Endothelial cell of umbilical vein (primary cell): ENCODE measurements around the gene RGS17. TPM values are rescaled to one million over a fixed set of nuclear protein-coding genes. Genes with fewer than 3 reads are reported as not detected.

Experiments
- BruUV-seq: library from RNA; stranded (reverse); fragments of 400-500 nt; replicated peaks from 2 replicates; lab custom pipeline; 2021; lab: Mats Ljungman, UMichigan
- CTCF ChIA-PET: fragments of 300-600, 350-600 bp; sonication (Branson Sonifier 250); formaldehyde crosslinking; loops from one replicate; lab custom pipeline; 2021; ENCODE audit warnings: antibody characterized with exemption, inconsistent platforms; lab: Charles Lee
- POLR2A ChIA-PET: fragments of 300-600, 350-600 bp; sonication (Branson Sonifier 250); formaldehyde crosslinking; loops from one replicate; lab custom pipeline; 2021; ENCODE audit warnings: antibody characterized with exemption, inconsistent platforms; lab: Charles Lee
- DNase-seq: peaks from one replicate; pipeline ENCODE4 v3.0.0-alpha.2; 2011; ENCODE audit warnings: low read depth, low spot score
- FAIRE-seq: peaks from 2 replicates; lab custom pipeline; 2011; peaks lifted over from hg19 to GRCh38; lab: Jason Lieb, UNC
- H2AFZ ChIP-seq: 2 replicates; pipeline ENCODE4 v1.6.0; 2012; ENCODE audit warnings: low read depth, low read length, control low read depth, inconsistent platforms
- H3K27ac ChIP-seq: 2 replicates; pipeline ENCODE4 v1.5.1; 2011; ENCODE audit warnings: low read depth, mild to moderate bottlenecking, control low read depth, low read length, moderate library complexity; ENCODE audit not compliant: insufficient read depth
- H3K27me3 ChIP-seq, 2 experiments: 2 replicates each; pipeline versions ENCODE4 v1.6.0 to v1.6.1; 2011; ENCODE audit warnings: low read length in 2 of 2, mixed read lengths in 1 of 2; ENCODE audit not compliant: control insufficient read depth in 2 of 2, insufficient read depth in 2 of 2
- H3K36me3 ChIP-seq, 2 experiments: 2 replicates in 1 of 2; 3 replicates in 1 of 2; pipeline ENCODE4 v1.5.1; 2011; ENCODE audit warnings: low read length in 2 of 2, mild to moderate bottlenecking in 1 of 2, moderate library complexity in 1 of 2; ENCODE audit not compliant: control insufficient read depth in 2 of 2, insufficient read depth in 2 of 2; ENCODE audit errors: extremely low read depth in 1 of 2
- H3K4me1 ChIP-seq: 3 replicates; pipeline ENCODE4 v1.5.1; 2011; ENCODE audit warnings: mild to moderate bottlenecking, low read length; ENCODE audit not compliant: control insufficient read depth, insufficient read depth; ENCODE audit errors: extremely low read depth
- H3K4me2 ChIP-seq: 2 replicates; pipeline ENCODE4 v1.6.1; 2011; ENCODE audit warnings: low read length, control low read depth, mixed read lengths; ENCODE audit not compliant: insufficient read depth
- H3K4me3 ChIP-seq, 3 experiments: fragments of 200-600 bp in 1 of 3; sonication (generic), shearing (Covaris generic) in 1 of 3; replicated peaks in 1 of 3; 2 replicates each; pipeline ENCODE4 v1.5.1; 2011 to 2016; ENCODE audit warnings: control low read depth in 3 of 3, low read length in 3 of 3, mild to moderate bottlenecking in 2 of 3, inconsistent platforms in 1 of 3, low read depth in 1 of 3, moderate library complexity in 1 of 3; ENCODE audit not compliant: insufficient read depth in 1 of 3
- H3K79me2 ChIP-seq: 2 replicates; pipeline ENCODE4 v1.6.0; 2012; ENCODE audit warnings: low read length, inconsistent platforms; ENCODE audit not compliant: control insufficient read depth, insufficient read depth
- H3K9ac ChIP-seq: replicated peaks from 2 replicates; pipeline ENCODE3; 2011; ENCODE audit warnings: low read length, control low read depth; ENCODE audit not compliant: insufficient read depth; ENCODE audit errors: extremely low read depth
- H3K9me1 ChIP-seq: replicated peaks from 3 replicates; pipeline ENCODE4 v1.6.0; 2011; ENCODE audit warnings: mild to moderate bottlenecking, low read length; ENCODE audit not compliant: control insufficient read depth, insufficient read depth; ENCODE audit errors: extremely low read depth
- H3K9me3 ChIP-seq: replicated peaks from 2 replicates; pipeline ENCODE4 v1.5.1; 2012; ENCODE audit warnings: low read length, inconsistent platforms; ENCODE audit not compliant: control insufficient read depth, insufficient read depth
- H4K20me1 ChIP-seq: replicated peaks from 2 replicates; pipeline ENCODE3; 2011; ENCODE audit warnings: mild to moderate bottlenecking, low read length; ENCODE audit not compliant: control insufficient read depth, insufficient read depth; ENCODE audit errors: extremely low read depth
- CTCF ChIP-seq, 2 donors: IDR thresholded peaks; 1 replicate in 1 of 2; 2 replicates in 1 of 2; pipeline ENCODE4 v1.5.1; 2011; ENCODE audit warnings: low read length in 2 of 2, mild to moderate bottlenecking in 2 of 2, moderate library complexity in 2 of 2, control low read depth in 1 of 2, inconsistent platforms in 1 of 2, low read depth in 1 of 2; ENCODE audit not compliant: insufficient read depth in 1 of 2; ENCODE audit errors: extremely low read depth in 1 of 2
- EZH2 ChIP-seq: IDR thresholded peaks from 2 replicates; pipeline ENCODE4 v1.6.1; 2012; ENCODE audit warnings: borderline replicate concordance, low read depth, mild to moderate bottlenecking, moderate library complexity, low read length, inconsistent platforms; ENCODE audit not compliant: severe bottlenecking
- GATA2 ChIP-seq: IDR thresholded peaks from 2 replicates; pipeline ENCODE4 v1.7.0; 2011; ENCODE audit warnings: low read depth, mild to moderate bottlenecking, moderate library complexity, mixed read lengths, low read length; ENCODE audit not compliant: insufficient read length, insufficient read depth
- JUN ChIP-seq: IDR thresholded peaks from 2 replicates; pipeline ENCODE4 v1.6.1; 2011; ENCODE audit warnings: borderline replicate concordance, low read depth; ENCODE audit not compliant: insufficient read length, insufficient read depth
- MAX ChIP-seq: IDR thresholded peaks from 2 replicates; pipeline ENCODE4 v1.6.1; 2011; ENCODE audit not compliant: insufficient read depth, insufficient read length
- MYC ChIP-seq: IDR thresholded peaks from one replicate; pipeline ENCODE4 v1.6.1; 2011; ENCODE audit warnings: mild to moderate bottlenecking, low read depth, low read length
- POLR2A ChIP-seq: IDR thresholded peaks from 2 replicates; pipeline ENCODE4 v1.6.1; 2012; ENCODE audit warnings: low read depth, mild to moderate bottlenecking, control low read depth, low read length
- POLR2AphosphoS5 ChIP-seq: IDR thresholded peaks from 2 replicates; pipeline ENCODE4 v1.6.1; 2012; ENCODE audit warnings: low read depth, mild to moderate bottlenecking, control low read depth, low read length, moderate library complexity; ENCODE audit not compliant: insufficient read depth
- dilution Hi-C: fragments of 300-500 bp; cut with MboI; formaldehyde crosslinking; loops from one replicate; pipeline ENCODE4 v1.15.0; 2019; ENCODE audit warnings: low sequenced_read_pairs; ENCODE audit not compliant: extremely low pct_ligation_motif_present
- intact Hi-C: fragments of 100-400 bp; cut with micrococcal nuclease; formaldehyde crosslinking; loops from one replicate; pipeline ENCODE4 v1.10.0; 2022
- polyA plus RNA-seq, 4 experiments: library from polyadenylated mRNA; depleted of rRNA in 3 of 4; stranded (reverse) in 3 of 4; unstranded in 1 of 4; fragments of >200 nt; gene quantifications; 2 replicates each; pipeline versions ENCODE4 v1.2.1 to v1.2.3, GENCODE V29; 2011 to 2012; ENCODE audit warnings: missing spikeins in 1 of 4
- total RNA-seq: library from RNA; stranded (reverse); gene quantifications from 2 replicates; pipeline ENCODE4 v1.2.3, GENCODE V29; 2021

The RGS17 gene
- total and polyA plus RNA-seq, 2 donors (not counting 3 experiments of a cell fraction or from before 2014, with no cell fraction given), result 0.40 to 1.1 TPM

DNA sequence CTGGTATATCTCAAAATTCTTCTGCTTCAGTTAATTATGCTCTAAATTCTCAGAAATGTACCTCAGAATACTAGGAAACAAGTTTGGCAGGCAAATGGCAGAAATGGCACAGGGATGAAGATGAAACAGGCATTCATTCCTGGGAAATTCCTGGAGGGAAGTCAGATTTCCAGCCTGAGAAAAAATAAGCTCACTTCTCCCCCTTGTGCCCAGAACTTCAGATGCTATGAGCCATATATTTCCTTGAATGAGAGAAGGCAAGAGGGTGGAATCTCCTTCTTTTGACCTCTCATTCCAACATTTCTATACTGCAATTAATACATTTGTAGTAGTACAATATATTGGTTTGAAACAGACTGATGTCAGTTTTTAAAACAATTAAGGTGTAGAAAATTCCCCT is 22.8 kb downstream of the RGS17 start:
- FAIRE-seq (peak; percentile 59), DNase-seq (peak; percentile 44)
- no TSS peak for BruUV-seq
- Histone ChIP-seq H3K27ac (no peak overlapping the region), H3K4me1 (no peaks in the 10 kb centered on the region), H4K20me1 (no peaks in the 10 kb centered on the region), H3K9me1 (no peaks in the 10 kb centered on the region), H3K9ac (no peak overlapping the region), H3K4me3 (no peak overlapping the region), H3K27me3 (no peaks in the 10 kb centered on the region), H3K79me2 (no peaks in the 10 kb centered on the region), H3K4me2 (no peak overlapping the region), H3K36me3 (no peaks in the 10 kb centered on the region), H2AFZ (no peak overlapping the region), H3K9me3 (no peaks in the 10 kb centered on the region)
- ChIA-PET CTCF (interaction anchor here (0.6 to 5.3 kb wide), 21 partner anchors 10 to 204 kb away, joined by 3 to 132 read pairs (median 5); partner anchors contain the start of genes FBXO5 and RGS17), POLR2A (interaction anchor here (1.1 kb wide), 1 partner anchor 12 kb away, joined by 3 read pairs; no protein-coding TSS in a partner anchor)
- dilution Hi-C loops, result no loop called here
- intact Hi-C loops, result loop anchor here (1.0 kb wide), 1 partner anchor 76 kb away; no protein-coding TSS in a partner anchor
- TF ChIP-seq EZH2, result no peak
- no peak for TF ChIP-seq POLR2AphosphoS5
- TF ChIP-seq MAX, result no peak
- TF ChIP-seq JUN, result no peak
- TF ChIP-seq CTCF (IDR thresholded peaks at IDR 0.05; ENCODE audit: extremely low read depth in 1 of 2, insufficient read depth in 1 of 2, low read depth in 1 of 2, low read length in 2 of 2), result peak; percentile 38 to 43
- no peak for TF ChIP-seq POLR2A
- no peak for TF ChIP-seq MYC
- no peak for TF ChIP-seq GATA2
